ENCODE results near the gene THOC6. TPM values are rescaled to one million over a fixed set of nuclear protein-coding genes. Genes with fewer than 3 reads are reported as not detected.

THOC6 gene
- total and polyA plus RNA-seq, 9 of the 15 experiments (the other 6 are each of a cell fraction or from before 2014, with no cell fraction given) = 2.5 to 65.4 (median 42.3) TPM

- TF ChIP-seq ARID4B (CRISPR knock-in tag; IDR thresholded peaks at IDR 0.05) (peak; percentile 84), PTBP1 (IDR thresholded peaks at IDR 0.05; ENCODE audit: low read depth, low read length) (no peak), LARP7 (IDR thresholded peaks at IDR 0.05) (no peak), BMI1 (IDR thresholded peaks at IDR 0.05; ENCODE audit: low read length) (no peak), ZKSCAN1 (IDR thresholded peaks at IDR 0.05; ENCODE audit: low read depth, low read length) (no peak), CREB3 (tag; conservative IDR thresholded peaks at IDR 0.05; ENCODE audit: low read depth) (no peak), MNT (conservative IDR thresholded peaks at IDR 0.05) (peak; percentile 48 to 61; a peak in 3 of 4 replicates), SP1 (CRISPR knock-in tag; IDR thresholded peaks at IDR 0.05) (peak; percentile 63), ELK1 (CRISPR knock-in tag; IDR thresholded peaks at IDR 0.05) (no peak), SOX6 (IDR thresholded peaks at IDR 0.05) (no peak), ZNF282 (CRISPR knock-in tag; IDR thresholded peaks at IDR 0.05) (0 out of 2 replicates have a peak, but pooled peaks have one; percentile 6)
Observed at GRCh38 chr16:3020604-3021448, 3.0 kb upstream of the THOC6 start (continued).

Data from K562 (cell line).